Ovary (tissue), 9 donors: ENCODE measurements around the gene CNPY2. TPM values are rescaled to one million over a fixed set of nuclear protein-coding genes. Genes with fewer than 3 reads are reported as not detected.
"Not testable (repeated sequence)": the region's sequence is repeated elsewhere in the genome, so short reads cannot be mapped to it uniquely, and the experiment has no call there.

Experiments used
- DNase-seq, 5 donors: peaks; one replicate each; pipeline ENCODE4 v3.0.0-alpha.2; 2019 to 2020
- H3K27ac ChIP-seq, 2 donors: fragments of 200-600 bp; one replicate each; pipeline versions ENCODE4 v1.5.1 to v1.8.0; 2019 to 2022
- H3K27me3 ChIP-seq: fragments of 200-600 bp; one replicate; pipeline ENCODE4 v1.8.0; 2022
- H3K36me3 ChIP-seq: fragments of 200-600 bp; sonication (generic); one replicate; pipeline ENCODE4 v1.5.1; 2019
- H3K4me1 ChIP-seq: one replicate; pipeline ENCODE4 v1.8.1; 2013; ENCODE audit warnings: mild to moderate bottlenecking, moderate library complexity; ENCODE audit not compliant: insufficient read depth
- H3K4me3 ChIP-seq: fragments of 200-600 bp; sonication (generic); one replicate; pipeline ENCODE4 v1.5.1; 2017
- H3K9me3 ChIP-seq, 2 donors: fragments of 200-600 bp in 1 of 2; sonication (generic) in 1 of 2; one replicate each; pipeline versions ENCODE4 v1.5.1 to v1.8.1; 2013 to 2019; ENCODE audit warnings: mild to moderate bottlenecking in 1 of 2, moderate library complexity in 1 of 2
- CTCF ChIP-seq, 3 donors: fragments of 450-650 bp in 2 of 3; fragments of 200-600 bp in 1 of 3; IDR thresholded peaks; one replicate each; pipeline versions ENCODE4 v1.5.1 to v1.8.0; 2016 to 2022; ENCODE audit warnings: antibody characterized with exemption in 3 of 3, mild to moderate bottlenecking in 1 of 3
- EP300 ChIP-seq: sonication (generic); formaldehyde crosslinking; IDR thresholded peaks from one replicate; pipeline ENCODE4 v1.6.1; 2017; ENCODE audit warnings: antibody characterized with exemption
- POLR2A ChIP-seq: fragments of 450-650 bp; IDR thresholded peaks from one replicate; pipeline ENCODE4 v1.6.1; 2017; ENCODE audit warnings: antibody characterized with exemption, mild to moderate bottlenecking, moderate library complexity
- WGBS, 3 donors: extraction: QIAGEN DNeasy Blood & Tissue Kit in 1 of 3; methylation state at CpG; one replicate each; pipeline versions ENCODE4 v1.1.5 to v1.1.7; 2013 to 2017; 5-methylcytosine and 5-hydroxymethylcytosine counted together
- intact Hi-C, 4 donors: fragments of 100-400 bp; cut with DNase I; formaldehyde crosslinking; loops; one replicate each; pipeline versions ENCODE4 v1.11.0 to v1.15.1; 2022 to 2023
- polyA plus RNA-seq, 2 donors: library from polyadenylated mRNA; stranded (reverse); fragments of 200-250 nt in 1 of 2; fragments of 350-450 nt in 1 of 2; fragmentation: Illumina TruSeq in 1 of 2; extraction: RNeasy Lipid Tissue Mini Kit (QIAGEN cat#74804) in 1 of 2; gene quantifications; one replicate each; pipeline ENCODE4 v1.2.3, GENCODE V29; 2013 to 2014
- total RNA-seq, 7 donors: library from RNA; depleted of rRNA in 2 of 7; stranded (reverse); fragments of >200 nt in 2 of 7; fragmentation: NEBNext Ultra II Directional in 3 of 7; extraction: Animal tissue kit (Norgen Biotek cat#: 25700) in 3 of 7; gene quantifications; one replicate each; pipeline versions ENCODE4 v1.1.0 to v1.2.4, GENCODE V29; 2016 to 2023
- donor health status: DM: no; HTN: no; CAD: no; lungs with moderate emphysema.
- donor health status: DM: no; HTN: no; CAD: no.
- donor health status: Bipolar disorder and iron deficiency.
- donor health status: DM: yes; HTN: yes; CAD: no.
- donor health status: DM: no; HTN: no; CAD: no.
- donor health status: DM: yes; HTN: yes; CAD: no.

The CNPY2 gene
- total and polyA plus RNA-seq, 9 donors: 58.9 to 134 (median 89.1) TPM

GRCh38 chr12:56338308-56339157, 22.7 kb upstream of the CNPY2 start, which contains the start of gene IL23A:
IL23A (plus strand) TSS chr12:56338884; CDS start chr12:56339045, 161 bp downstream.
- WGBS, 3 donors: 31 to 36% (median 36%) methylated on average over 9 of the region's 9 CpGs
- TF ChIP-seq POLR2A (no peak), EP300 (no peak), CTCF (IDR thresholded peaks at IDR 0.05) (no peak)
- no peaks in the 10 kb centered on the region for H3K36me3 ChIP-seq
- H3K4me1 ChIP-seq: no peaks in the 10 kb centered on the region
- intact Hi-C loops: loop anchor here in 1 of 4 donors (10.0 kb wide), 1 partner anchor 126 kb away; the partner anchor contains the start of gene SPRYD4
- no peak within 1 kb of the TSS for H3K27ac ChIP-seq
- H3K4me3 ChIP-seq: no peak within 1 kb of the TSS
- no peaks in the 10 kb centered on the region for H3K27me3 ChIP-seq
- no peak for DNase-seq
- H3K9me3 ChIP-seq: no peaks in the 10 kb centered on the region

GRCh38 chr12:56337753-56338251, 22.0 kb upstream of the CNPY2 start:
- DNase-seq: no peak
- H3K36me3 ChIP-seq: no peaks in the 10 kb centered on the region
- H3K4me1 ChIP-seq: peaks cover 4% of the 10 kb centered on the region
- no peaks in the 10 kb centered on the region for H3K9me3 ChIP-seq
- 77 to 85% (median 84%) methylated on average over 8 of the region's 8 CpGs for WGBS, 3 donors
- H3K27ac ChIP-seq: no peak overlapping the region
- H3K4me3 ChIP-seq: no peak overlapping the region
- H3K27me3 ChIP-seq: no peaks in the 10 kb centered on the region
- no peak for TF ChIP-seq POLR2A
- no peak for TF ChIP-seq EP300
- no peak for TF ChIP-seq CTCF (IDR thresholded peaks at IDR 0.05)
- intact Hi-C loops: loop anchor here in 1 of 4 donors (10.0 kb wide), 1 partner anchor 127 kb away; the partner anchor contains the start of gene SPRYD4

GRCh38 chr12:56336361-56337167, 20.8 kb upstream of the CNPY2 start:
- Histone ChIP-seq H3K36me3 (no peaks in the 10 kb centered on the region), H3K27me3 (no peaks in the 10 kb centered on the region), H3K27ac (no peak overlapping the region), H3K9me3 (no peaks in the 10 kb centered on the region), H3K4me3 (no peak overlapping the region), H3K4me1 (peaks cover 7% of the 10 kb centered on the region)
- TF ChIP-seq POLR2A (no peak), CTCF (IDR thresholded peaks at IDR 0.05) (no peak), EP300 (no peak)
- intact Hi-C loops: loop anchor here in 1 of 4 donors (10.0 kb wide), 1 partner anchor 128 kb away; the partner anchor contains the start of gene SPRYD4
- no peak for DNase-seq
- WGBS, 3 donors: 79 to 84% (median 83%) methylated on average over 9 of the region's 9 CpGs

- H3K27ac ChIP-seq, H3K4me1 ChIP-seq, H3K9me3 ChIP-seq, DNase-seq, H3K4me3 ChIP-seq, H3K27me3 ChIP-seq, H3K36me3 ChIP-seq: not testable (repeated sequence)
- 94 to 95% (median 94%) methylated on average over 8 of the region's 8 CpGs for WGBS, 3 donors
- intact Hi-C loops: loop anchor here in 1 of 4 donors (10.0 kb wide), 1 partner anchor 129 kb away; the partner anchor contains the start of gene SPRYD4
Observed at GRCh38 chr12:56335527-56335926, 19.7 kb upstream of the CNPY2 start.
